C4-2B (cell line): Measurements from ENCODE around the gene MAP3K14.

ENCODE experiments used
- CTCF ChIP-seq: fragments of 450-650 bp; conservative IDR thresholded peaks from 2 replicates; pipeline ENCODE4 v1.5.1; 2017; ENCODE audit warnings: mild to moderate bottlenecking
- ZFX ChIP-seq: fragments of 450-650 bp; IDR thresholded peaks from 2 replicates; pipeline ENCODE4 v1.6.1; 2017

- no peak for TF ChIP-seq CTCF
- no peak for TF ChIP-seq ZFX
These were observed 23.1 kb upstream of the MAP3K14 start for GRCh38 chr17:45339646-45340605.
